PC-9 (cell line): ENCODE results near the gene RETREG1. TPM values are rescaled to one million over a fixed set of nuclear protein-coding genes. Genes with fewer than 3 reads are reported as not detected.

Experiments
- BruUV-seq: library from RNA; stranded (reverse); fragments of 400-500 nt; replicated peaks from 2 replicates; lab custom pipeline; 2021; lab: Mats Ljungman, UMichigan
- CTCF ChIA-PET: fragments of 300-600 bp; sonication (Branson Sonifier 250); formaldehyde crosslinking; loops from one replicate; lab custom pipeline; 2022; ENCODE audit warnings: antibody characterized with exemption; lab: Charles Lee
- POLR2A ChIA-PET: fragments of 300-600 bp; sonication (Branson Sonifier 250); formaldehyde crosslinking; loops from one replicate; lab custom pipeline; 2022; ENCODE audit warnings: antibody characterized with exemption; ENCODE audit not compliant: unreplicated experiment; lab: Charles Lee
- DNase-seq, 2 experiments: peaks; one replicate each; pipeline versions ENCODE4 v3.0.0 to v3.0.0-alpha.2; 2015 to 2022; ENCODE audit warnings: mixed read lengths in 1 of 2
- H2AFZ ChIP-seq: fragments of 200-600 bp; sonication (generic); 2 replicates; pipeline ENCODE4 v1.8.1; 2017; ENCODE audit warnings: antibody characterized with exemption
- H3F3A ChIP-seq: fragments of 200-600 bp; sonication (generic); 2 replicates; pipeline ENCODE4 v1.8.1; 2017; ENCODE audit warnings: antibody characterized with exemption, mild to moderate bottlenecking, low read depth; ENCODE audit not compliant: insufficient read depth
- H3K27ac ChIP-seq: fragments of 200-600 bp; sonication (generic); 2 replicates; pipeline ENCODE4 v1.6.1; 2016; ENCODE audit warnings: mixed run types
- H3K27me3 ChIP-seq: fragments of 200-600 bp; sonication (generic); 2 replicates; pipeline ENCODE4 v1.6.1; 2016; ENCODE audit warnings: low read depth, mixed run types; ENCODE audit not compliant: insufficient read depth
- H3K36me3 ChIP-seq: fragments of 200-600 bp; sonication (generic); 2 replicates; pipeline ENCODE4 v1.6.1; 2016; ENCODE audit warnings: low read depth, mixed run types
- H3K4me1 ChIP-seq: fragments of 200-600 bp; sonication (generic); replicated peaks from 2 replicates; pipeline ENCODE4 v1.6.1; 2016; ENCODE audit warnings: mixed run types; ENCODE audit not compliant: insufficient read depth
- H3K4me2 ChIP-seq: fragments of 200-600 bp; sonication (generic); 2 replicates; pipeline ENCODE4 v1.6.1; 2017; ENCODE audit warnings: mixed run types
- H3K4me3 ChIP-seq: fragments of 200-600 bp; sonication (generic); 2 replicates; pipeline ENCODE4 v1.6.1; 2016; ENCODE audit warnings: mixed run types
- H3K79me2 ChIP-seq: fragments of 200-600 bp; sonication (generic); 2 replicates; pipeline ENCODE4 v1.6.1; 2017; ENCODE audit warnings: low read depth, mixed run types
- H3K9me2 ChIP-seq: fragments of 200-600 bp; sonication (generic); 2 replicates; pipeline ENCODE4 v1.8.1; 2017; ENCODE audit warnings: mild to moderate bottlenecking; ENCODE audit not compliant: insufficient read depth
- H3K9me3 ChIP-seq: fragments of 200-600 bp; sonication (generic); 2 replicates; pipeline ENCODE4 v1.8.1; 2016; ENCODE audit warnings: low read depth; ENCODE audit not compliant: insufficient read depth
- H4K20me1 ChIP-seq: fragments of 200-600 bp; sonication (generic); 2 replicates; pipeline ENCODE4 v1.8.1; 2017; ENCODE audit not compliant: insufficient read depth
- CTCF ChIP-seq: fragments of 200-600 bp; sonication (generic); conservative IDR thresholded peaks from 2 replicates; pipeline ENCODE4 v1.6.1; 2017; ENCODE audit warnings: mixed run types, antibody characterized with exemption, mild to moderate bottlenecking, moderate library complexity
- EZH2 ChIP-seq: fragments of 200-600 bp; sonication (generic); IDR thresholded peaks from 2 replicates; pipeline ENCODE4 v1.8.0; 2017; ENCODE audit warnings: antibody characterized with exemption, low read depth
- intact Hi-C: fragments of 100-400 bp; cut with micrococcal nuclease; formaldehyde crosslinking; loops from one replicate; pipeline ENCODE4 v1.10.0; 2022; ENCODE audit not compliant: unreplicated experiment
- total RNA-seq: library from RNA; stranded (reverse); gene quantifications from 2 replicates; pipeline ENCODE4 v1.2.3, GENCODE V29; 2021

The RETREG1 gene
- total RNA-seq, 1 experiment from 2014 or later: 9.7 TPM

GRCh38 chr5:16589658-16590057 is 27.1 kb downstream of the RETREG1 start:
- ChIA-PET CTCF (no interaction called here), POLR2A (no interaction called here)
- intact Hi-C loops: no loop called here
- no peaks in the 10 kb centered on the region for H3K79me2 ChIP-seq
- H3K36me3 ChIP-seq: no peaks in the 10 kb centered on the region
- no peak for DNase-seq
- H4K20me1 ChIP-seq: no peaks in the 10 kb centered on the region
- no peak overlapping the region for H3K4me2 ChIP-seq
- H3K9me2 ChIP-seq: no peaks in the 10 kb centered on the region
- H3F3A ChIP-seq: no peaks in the 10 kb centered on the region
- H2AFZ ChIP-seq: no peak overlapping the region
- no peak overlapping the region for H3K27ac ChIP-seq
- no peaks in the 10 kb centered on the region for H3K4me1 ChIP-seq
- no peaks in the 10 kb centered on the region for H3K27me3 ChIP-seq
- no TSS peak for BruUV-seq
- H3K9me3 ChIP-seq: no peaks in the 10 kb centered on the region
- H3K4me3 ChIP-seq: no peak overlapping the region
- TF ChIP-seq CTCF (no peak), EZH2 (no peak)

GRCh38 chr5:16588434-16589214 is 28.2 kb downstream of the RETREG1 start:
- Histone ChIP-seq H3K4me3 (no peak overlapping the region), H3F3A (no peaks in the 10 kb centered on the region), H3K27me3 (no peaks in the 10 kb centered on the region), H3K9me2 (no peaks in the 10 kb centered on the region), H3K4me2 (no peak overlapping the region), H3K79me2 (no peaks in the 10 kb centered on the region), H4K20me1 (no peaks in the 10 kb centered on the region), H2AFZ (no peak overlapping the region), H3K27ac (no peak overlapping the region), H3K36me3 (no peaks in the 10 kb centered on the region), H3K4me1 (no peaks in the 10 kb centered on the region), H3K9me3 (no peaks in the 10 kb centered on the region)
- intact Hi-C loops: no loop called here
- no TSS peak for BruUV-seq
- no peak for DNase-seq
- ChIA-PET CTCF (no interaction called here), POLR2A (no interaction called here)
- TF ChIP-seq CTCF (no peak), EZH2 (no peak)

- intact Hi-C loops: no loop called here
- CTCF ChIA-PET: interaction anchor here (1.3 kb wide), 1 partner anchor 11 kb away, joined by 4 read pairs; no protein-coding TSS in a partner anchor
- no TSS peak for BruUV-seq
- H3K4me2 ChIP-seq: no peak overlapping the region
- no peak overlapping the region for H3K4me3 ChIP-seq
- no peaks in the 10 kb centered on the region for H3K4me1 ChIP-seq
- H3K27ac ChIP-seq: no peak overlapping the region
- H4K20me1 ChIP-seq: no peaks in the 10 kb centered on the region
- H3K36me3 ChIP-seq: no peaks in the 10 kb centered on the region
- no peaks in the 10 kb centered on the region for H3K9me3 ChIP-seq
- H3F3A ChIP-seq: no peaks in the 10 kb centered on the region
- POLR2A ChIA-PET: no interaction called here
- no peak for TF ChIP-seq CTCF
- no peak for TF ChIP-seq EZH2
- H3K9me2 ChIP-seq: no peaks in the 10 kb centered on the region
- no peaks in the 10 kb centered on the region for H3K27me3 ChIP-seq
- H3K79me2 ChIP-seq: no peaks in the 10 kb centered on the region
- DNase-seq: no peak
- H2AFZ ChIP-seq: no peak overlapping the region
These were observed 30.2 kb downstream of the RETREG1 start for GRCh38 chr5:16586556-16586955.
